DND-41 (cell line): ENCODE results near the gene CAGE1.

Experiments used
- CTCF ChIP-seq: IDR thresholded peaks from 2 replicates; pipeline ENCODE4 v1.5.1; 2012; ENCODE audit warnings: borderline replicate concordance, low read length, moderate library complexity, mild to moderate bottlenecking; ENCODE audit not compliant: poor library complexity, severe bottlenecking; ENCODE audit errors: extremely low read depth
- EZH2 ChIP-seq: IDR thresholded peaks from 3 replicates; pipeline ENCODE4 v1.6.1; 2012; ENCODE audit warnings: borderline replicate concordance, low read depth, mild to moderate bottlenecking, moderate library complexity, low read length, inconsistent platforms; ENCODE audit not compliant: severe bottlenecking

- TF ChIP-seq EZH2 = no peak
- no peak for TF ChIP-seq CTCF
Observed at GRCh38 chr6:7325750-7326149, 63.8 kb downstream of the CAGE1 start.
